HG03469 (cell line): ENCODE results near the gene CHL1.
A peak's percentile ranks its signal among the peaks of the same experiment; 100 is the strongest.
"Not testable (repeated sequence)": the region's sequence is repeated elsewhere in the genome, so short reads cannot be mapped to it uniquely, and the experiment has no call there.

ENCODE experiments used
- ATAC-seq: cut with Tn5 transposase; IDR thresholded peaks from one replicate; pipeline ENCODE4 v1.9.1; 2021; ENCODE audit warnings: mild to moderate bottlenecking, moderate library complexity, moderate number of reproducible peaks; ENCODE audit not compliant: unreplicated experiment

CHL1 gene

DNA sequence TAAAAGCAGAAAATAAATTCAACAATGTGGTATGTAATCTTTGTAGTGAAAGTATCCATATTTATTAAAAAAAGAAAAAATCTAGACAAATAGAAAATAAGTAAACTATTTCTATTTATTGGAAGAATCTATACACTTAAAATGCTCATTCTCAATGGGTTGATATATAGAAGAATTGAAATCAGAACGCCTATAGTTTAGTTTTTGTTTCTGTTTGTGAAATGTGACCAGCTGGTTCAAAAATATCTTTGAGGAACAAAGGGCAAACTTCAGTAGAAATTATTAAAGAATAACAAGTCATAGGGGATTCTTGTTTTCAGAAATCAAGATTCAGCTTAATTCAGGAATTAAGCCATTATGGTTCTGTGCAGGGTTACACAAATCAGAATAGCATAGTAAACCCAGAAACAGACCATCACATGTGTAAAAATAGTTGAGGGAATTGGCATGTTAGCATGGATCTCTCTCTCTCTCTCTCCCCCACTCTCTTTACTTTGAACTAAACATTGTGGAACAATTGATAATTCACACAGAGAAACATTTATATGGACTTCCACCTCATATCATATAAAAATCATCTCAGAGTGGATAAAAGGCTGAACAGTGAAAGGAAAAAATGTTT, 134.0 kb downstream of the CHL1 start:
- no peak for ATAC-seq

DNA sequence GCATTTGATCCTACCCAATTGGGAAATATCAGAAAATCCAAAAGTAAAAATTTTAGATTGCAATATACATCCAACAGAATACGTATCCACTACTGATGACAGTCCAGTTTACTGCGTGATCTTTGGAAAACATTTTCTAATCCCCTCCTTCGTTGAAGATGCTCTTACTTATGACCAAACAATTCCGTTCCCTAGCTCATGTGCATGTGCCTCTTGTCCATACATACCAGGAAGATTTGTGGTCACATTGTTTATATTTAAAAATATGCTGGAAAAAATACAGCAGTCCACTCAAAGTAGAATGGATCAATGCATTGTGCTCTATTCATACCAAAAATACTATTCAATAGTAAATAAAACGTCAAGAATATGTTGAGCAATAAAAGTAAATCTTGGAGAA, 135.3 kb downstream of the CHL1 start:
- no peak for ATAC-seq

- ATAC-seq = no peak
Observed at GRCh38 chr3:332701-333100, 136.1 kb downstream of the CHL1 start.

GRCh38 chr3:335240-335639, 138.7 kb downstream of the CHL1 start:
- ATAC-seq = no peak

- no peak for ATAC-seq
Observed at GRCh38 chr3:339351-339750, 142.8 kb downstream of the CHL1 start.

DNA sequence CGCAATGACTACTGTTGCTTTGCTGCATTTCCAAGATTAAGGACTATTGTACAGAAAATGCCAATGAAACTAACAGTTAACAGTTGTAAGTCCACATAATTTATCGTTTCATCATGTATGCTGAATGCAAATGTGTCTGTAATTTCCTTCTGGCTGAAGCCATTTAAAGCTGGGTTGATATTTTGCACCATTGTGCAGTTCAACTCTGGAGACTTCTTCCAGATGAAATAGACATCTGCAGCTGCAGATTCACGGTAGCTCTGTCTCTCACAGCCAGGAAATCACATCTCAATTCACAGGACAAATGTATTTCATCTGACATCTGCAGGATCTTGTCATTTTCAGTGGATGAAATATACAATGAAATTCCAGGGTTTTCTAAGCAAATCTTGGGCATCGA, 145.4 kb downstream of the CHL1 start:
- ATAC-seq = no peak

GRCh38 chr3:346186-346585, 149.6 kb downstream of the CHL1 start:
- no peak for ATAC-seq

DNA sequence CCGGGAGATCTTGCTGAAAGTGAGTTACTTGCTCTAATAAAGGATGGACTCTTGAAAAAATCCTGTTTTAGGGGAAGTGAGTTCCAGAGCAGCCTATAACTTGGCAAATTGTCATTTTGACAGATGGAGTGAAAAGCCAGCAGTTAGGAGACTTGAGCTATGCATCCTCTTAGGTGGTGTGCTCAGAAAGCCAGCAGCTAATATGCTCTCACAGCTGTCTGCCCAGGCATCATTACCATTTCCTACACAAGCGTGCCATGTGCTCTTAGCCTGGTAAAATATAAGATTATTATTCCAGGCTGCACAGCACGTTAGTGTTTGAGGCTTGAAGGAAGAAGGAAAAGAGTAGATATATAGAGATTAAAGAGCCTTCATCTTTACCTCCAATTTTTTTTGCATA, 151.0 kb downstream of the CHL1 start:
- no peak for ATAC-seq

DNA sequence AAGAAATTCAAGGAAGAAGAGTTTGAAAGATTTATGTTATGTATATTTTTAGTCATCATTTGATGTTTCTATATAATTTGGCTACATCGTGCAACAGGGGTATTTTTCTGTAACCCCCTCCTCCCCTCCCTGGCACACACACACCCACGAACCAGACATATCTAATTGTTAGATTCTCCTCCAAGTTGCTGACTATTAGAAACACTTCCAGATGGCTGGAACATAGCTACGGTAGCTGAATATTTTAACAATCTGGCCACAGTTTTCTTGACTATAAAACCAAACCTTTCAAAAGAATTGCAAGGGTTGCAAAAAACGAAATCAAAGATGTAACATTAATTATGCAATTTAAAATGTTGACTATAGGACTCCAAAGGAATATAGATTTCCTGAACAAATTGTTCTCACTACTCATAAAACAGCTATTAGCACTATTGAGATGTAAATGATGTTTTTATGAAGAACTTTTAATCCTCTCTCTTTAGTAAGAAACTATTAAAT, 154.4 kb downstream of the CHL1 start:
- ATAC-seq = no peak

GRCh38 chr3:352599-352998, 156.0 kb downstream of the CHL1 start:
- no peak for ATAC-seq

GRCh38 chr3:353191-353739, 156.7 kb downstream of the CHL1 start:
- no peak for ATAC-seq

DNA sequence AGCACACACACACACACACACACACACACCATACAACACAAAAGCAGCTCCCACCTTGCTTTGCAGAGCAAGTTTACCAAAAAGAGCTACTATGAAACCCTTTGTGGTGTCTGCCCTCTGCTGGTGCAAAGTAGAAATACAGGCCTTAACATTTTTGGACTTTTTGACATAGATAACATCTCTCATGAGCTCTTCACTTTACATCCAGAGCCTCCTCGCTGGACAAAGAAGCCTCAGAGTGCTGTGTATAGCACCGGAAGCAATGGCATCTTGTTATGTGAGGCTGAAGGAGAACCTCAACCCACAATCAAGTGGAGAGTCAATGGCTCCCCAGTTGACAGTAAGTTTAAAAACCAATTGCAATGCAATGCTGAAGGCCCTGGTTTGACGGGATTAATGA, 157.9 kb downstream of the CHL1 start:
- ATAC-seq = peak; percentile 71

- ATAC-seq = no peak
Observed at GRCh38 chr3:355622-356021, 159.1 kb downstream of the CHL1 start.

DNA sequence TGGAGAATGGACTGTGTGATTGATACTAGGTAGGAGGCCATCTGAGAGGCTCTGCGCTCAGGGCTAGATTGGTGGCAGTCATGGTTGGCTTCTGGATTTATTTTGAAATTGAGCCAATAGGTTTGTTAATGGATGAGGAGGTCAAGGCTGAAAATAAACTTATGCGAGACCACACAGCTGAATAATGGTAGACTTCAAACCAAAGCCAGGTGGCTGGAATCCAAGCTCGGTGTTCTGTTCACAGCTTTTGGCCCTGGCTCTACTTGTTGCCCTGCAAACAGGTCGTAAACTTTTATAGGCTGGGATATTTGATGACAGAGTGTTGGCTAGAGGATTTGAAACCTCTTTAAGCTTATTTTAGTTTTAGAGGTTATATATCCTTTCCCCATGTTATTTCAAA, 160.4 kb downstream of the CHL1 start:
- ATAC-seq = no peak

DNA sequence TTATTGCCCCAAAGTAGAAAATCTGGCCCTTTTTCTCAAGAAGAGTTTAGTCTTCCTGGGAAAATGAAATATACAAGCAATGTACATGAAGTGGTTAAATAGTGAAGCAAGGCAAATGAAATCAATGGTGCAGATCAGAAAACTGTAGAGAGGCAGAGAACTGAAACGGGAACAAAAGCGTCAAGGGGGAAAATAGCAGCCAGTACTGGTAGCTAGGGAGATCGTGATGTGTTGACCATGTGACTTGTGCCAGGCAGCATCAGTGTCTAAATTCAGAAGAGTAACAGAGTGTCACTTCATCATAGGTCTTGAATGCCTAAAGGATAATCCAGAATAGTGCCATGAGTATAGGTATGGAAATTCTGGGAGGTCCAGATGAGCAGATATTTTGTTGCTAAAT, 163.1 kb downstream of the CHL1 start:
- peak; percentile 89 for ATAC-seq

DNA sequence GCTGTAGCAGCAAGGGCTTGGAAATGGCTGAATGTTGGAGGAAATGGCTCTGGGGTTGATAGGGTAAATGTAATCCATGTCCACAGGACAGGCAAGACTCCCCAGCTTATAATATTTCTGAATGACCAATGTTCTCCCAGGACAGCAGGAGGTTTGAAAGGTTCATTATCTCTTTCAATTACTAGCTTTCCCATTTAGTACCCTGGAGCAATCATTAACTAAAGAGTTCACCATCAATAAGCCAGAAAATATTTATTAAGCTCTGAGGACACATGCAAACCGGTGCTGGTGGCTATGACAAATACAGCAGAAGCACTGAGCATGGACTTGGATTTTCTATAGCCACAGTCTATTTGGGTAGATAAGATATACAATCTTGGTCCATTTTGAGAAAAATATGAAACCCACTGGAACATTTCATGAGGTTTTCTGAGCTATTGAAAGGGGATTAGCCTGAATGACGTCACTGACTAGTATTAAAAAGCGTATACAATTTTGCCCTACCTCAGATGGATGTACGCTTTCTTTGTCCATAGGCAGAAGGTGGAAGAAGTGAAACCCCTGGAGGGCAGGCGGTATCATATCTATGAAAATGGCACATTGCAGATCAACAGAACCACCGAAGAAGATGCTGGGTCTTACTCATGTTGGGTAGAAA, 166.2 kb downstream of the CHL1 start:
- no peak for ATAC-seq

- no peak for ATAC-seq
Observed at GRCh38 chr3:364287-364686, 167.7 kb downstream of the CHL1 start.

DNA sequence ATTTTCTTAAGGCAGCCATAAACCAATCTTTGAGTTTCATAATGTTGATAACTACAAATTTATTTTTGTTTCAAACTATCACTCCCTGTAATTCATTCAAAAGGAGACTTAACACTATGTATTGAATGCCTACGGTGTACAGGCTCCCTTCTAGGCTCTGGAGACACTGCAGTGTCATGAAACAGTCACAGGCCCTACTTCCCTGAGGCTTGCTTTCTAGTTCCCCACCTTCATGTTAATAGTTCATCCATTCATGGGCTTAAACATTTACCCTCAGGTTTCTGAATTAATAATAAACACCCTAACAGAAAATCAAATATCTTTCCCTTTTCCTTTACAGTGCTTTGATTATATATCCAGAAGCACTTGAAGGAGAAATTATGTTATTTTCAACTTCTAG, 168.7 kb downstream of the CHL1 start:
- peak; percentile 75 for ATAC-seq

GRCh38 chr3:366253-366652, 169.7 kb downstream of the CHL1 start:
- ATAC-seq = not testable (repeated sequence)

DNA sequence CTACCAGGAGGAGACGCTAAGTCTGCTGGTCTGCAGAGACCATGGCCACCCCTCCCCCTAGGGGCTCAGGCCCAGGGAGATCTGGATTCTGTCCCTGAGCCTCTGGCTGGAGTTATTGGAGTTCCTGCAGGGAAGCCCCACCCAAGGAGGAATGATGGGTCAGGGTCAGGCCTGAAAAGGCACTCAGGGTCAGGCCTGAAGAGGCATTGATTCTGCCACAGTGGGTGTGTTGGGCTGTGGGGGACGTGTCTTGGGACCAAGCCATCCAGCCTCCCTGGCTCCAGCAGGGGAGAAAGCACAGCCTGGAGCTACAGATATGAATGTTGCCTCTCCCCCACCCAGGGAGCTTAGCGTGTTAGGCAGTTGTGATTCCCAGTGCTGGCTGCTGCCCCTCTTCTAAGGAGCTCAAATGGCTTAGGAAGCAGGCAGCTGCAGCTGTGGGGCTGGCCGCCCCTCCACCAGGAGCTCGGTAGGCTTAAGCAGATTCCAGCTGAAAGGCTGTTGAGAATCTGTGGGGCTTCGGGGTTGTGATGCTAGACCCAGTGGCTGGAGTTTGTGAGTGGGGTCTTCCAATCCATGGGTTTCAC, 176.7 kb downstream of the CHL1 start:
- ATAC-seq = no peak

DNA sequence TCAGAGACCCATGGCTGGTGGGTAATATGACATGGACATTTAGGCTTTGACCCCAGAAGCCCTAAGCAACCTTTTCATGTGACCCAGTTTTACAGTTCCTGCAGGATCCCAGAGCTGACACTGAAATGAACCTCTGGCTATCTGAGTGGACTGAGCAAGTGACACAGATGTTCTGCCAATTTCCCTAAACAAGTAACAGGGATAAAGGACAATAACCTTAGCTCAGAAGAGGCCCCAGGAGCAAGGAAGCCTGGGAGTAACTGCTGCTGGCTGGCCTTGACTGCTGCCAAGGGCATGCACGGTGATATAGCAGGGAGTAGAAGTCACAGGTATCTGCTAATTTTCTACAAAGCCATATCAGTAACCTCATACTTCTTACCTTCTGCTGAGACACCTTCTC, 177.9 kb downstream of the CHL1 start:
- no peak for ATAC-seq

DNA sequence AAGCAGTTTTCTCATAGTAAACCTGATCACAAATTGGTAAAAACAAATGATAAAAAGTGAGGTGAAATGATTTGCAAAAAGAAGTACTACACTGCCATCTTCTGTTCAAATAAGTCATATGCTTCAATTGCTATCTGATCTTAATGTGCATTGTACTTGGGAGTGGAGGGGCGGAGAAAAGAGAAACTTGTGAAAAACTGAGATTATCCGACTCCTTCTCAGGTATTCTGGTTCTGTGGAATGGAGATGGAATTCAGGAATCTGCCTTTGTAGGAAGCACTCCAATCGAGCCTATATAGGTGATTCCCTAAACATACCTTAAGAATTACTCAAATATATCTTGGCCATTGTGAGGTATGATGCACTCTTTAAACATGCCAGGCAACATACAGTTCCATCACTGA, 180.6 kb downstream of the CHL1 start:
- ATAC-seq = peak; percentile 61
